Peyer's patch (tissue), 4 donors: Measurements from ENCODE around the gene MED15. TPM values are rescaled to one million over a fixed set of nuclear protein-coding genes. Genes with fewer than 3 reads are reported as not detected.

Source experiments
- DNase-seq, 3 donors: peaks; one replicate each; pipeline ENCODE4 v3.0.0-alpha.2; 2017 to 2019
- H3K27ac ChIP-seq, 4 donors: fragments of 200-600 bp; sonication (generic); one replicate each; pipeline ENCODE4 v1.5.1; 2016 to 2019
- H3K27me3 ChIP-seq, 2 donors: fragments of 200-600 bp; sonication (generic); one replicate each; pipeline ENCODE4 v1.5.1; 2019
- H3K36me3 ChIP-seq, 3 donors: fragments of 200-600 bp; sonication (generic); one replicate each; pipeline ENCODE4 v1.5.1; 2016 to 2019
- H3K4me1 ChIP-seq, 4 donors: fragments of 200-600 bp; sonication (generic); one replicate each; pipeline ENCODE4 v1.5.1; 2016 to 2019
- H3K4me3 ChIP-seq, 4 donors: fragments of 200-600 bp; sonication (generic); 1 replicate in 3 of 4; 2 replicates in 1 of 4; pipeline ENCODE4 v1.5.1; 2016 to 2019; ENCODE audit warnings: mild to moderate bottlenecking in 1 of 4
- H3K9me3 ChIP-seq, 4 donors: fragments of 200-600 bp; sonication (generic); one replicate each; pipeline ENCODE4 v1.5.1; 2016 to 2019; ENCODE audit warnings: mild to moderate bottlenecking in 1 of 4
- CTCF ChIP-seq, 6 experiments: fragments of 450-650 bp in 4 of 6; fragments of 200-600 bp in 2 of 6; sonication (generic) in 1 of 6; IDR thresholded peaks; one replicate each; pipeline ENCODE4 v1.5.1; 2017 to 2019; ENCODE audit warnings: antibody characterized with exemption in 6 of 6, mild to moderate bottlenecking in 3 of 6, moderate library complexity in 1 of 6
- POLR2A ChIP-seq, 2 donors: fragments of 450-650 bp; IDR thresholded peaks; one replicate each; pipeline ENCODE4 v1.5.1; 2017; ENCODE audit warnings: antibody characterized with exemption in 2 of 2, mild to moderate bottlenecking in 2 of 2, moderate library complexity in 2 of 2
- total RNA-seq, 4 donors: library from RNA; depleted of rRNA; stranded (reverse); fragments of >200 nt; gene quantifications; one replicate each; pipeline ENCODE4 v1.1.0, GENCODE V29; 2016

MED15 gene
- total RNA-seq, 4 donors from 2014 or later: 115 to 215 (median 161) TPM

- no peak overlapping the region for H3K4me3 ChIP-seq
- DNase-seq: no peak
Observed at GRCh38 chr22:20488946-20489345, 18.5 kb upstream of the MED15 start.

GRCh38 chr22:20490183-20490940, 17.0 kb upstream of the MED15 start:
- no peaks in the 10 kb centered on the region for H3K27me3 ChIP-seq
- peaks cover 0 to 13% (median 6%) of the 10 kb centered on the region in 4 donors for H3K4me1 ChIP-seq
- no peaks in the 10 kb centered on the region for H3K9me3 ChIP-seq
- DNase-seq: no peak
- TF ChIP-seq POLR2A (IDR thresholded peaks at IDR 0.05) (no peak), CTCF (IDR thresholded peaks at IDR 0.05) (no peak)
- no peak overlapping the region for H3K4me3 ChIP-seq
- no peak overlapping the region for H3K27ac ChIP-seq
- H3K36me3 ChIP-seq: no peaks in the 10 kb centered on the region

More at GRCh38 chr22:20488946-20489345, 18.5 kb upstream of the MED15 start:
- peaks cover 0 to 3% (median 0%) of the 10 kb centered on the region in 4 donors for H3K4me1 ChIP-seq
- H3K9me3 ChIP-seq: no peaks in the 10 kb centered on the region
- no peaks in the 10 kb centered on the region for H3K27me3 ChIP-seq
- H3K27ac ChIP-seq: no peak overlapping the region
- no peak for TF ChIP-seq POLR2A (IDR thresholded peaks at IDR 0.05)
- TF ChIP-seq CTCF (IDR thresholded peaks at IDR 0.05): no peak
- no peaks in the 10 kb centered on the region for H3K36me3 ChIP-seq

GRCh38 chr22:20490941-20491307, 16.5 kb upstream of the MED15 start:
- H3K27me3 ChIP-seq: no peaks in the 10 kb centered on the region
- no peak for DNase-seq
- H3K27ac ChIP-seq: no peak overlapping the region
- H3K4me3 ChIP-seq: no peak overlapping the region
- H3K36me3 ChIP-seq: no peaks in the 10 kb centered on the region
- peaks cover 0 to 13% (median 6%) of the 10 kb centered on the region in 4 donors for H3K4me1 ChIP-seq
- TF ChIP-seq CTCF (IDR thresholded peaks at IDR 0.05) (no peak), POLR2A (IDR thresholded peaks at IDR 0.05) (no peak)
- no peaks in the 10 kb centered on the region for H3K9me3 ChIP-seq

GRCh38 chr22:20491346-20491745, 16.1 kb upstream of the MED15 start:
- Histone ChIP-seq H3K4me1 (peaks cover 0 to 13% (median 6%) of the 10 kb centered on the region in 4 donors), H3K27ac (no peak overlapping the region), H3K4me3 (no peak overlapping the region), H3K9me3 (no peaks in the 10 kb centered on the region), H3K27me3 (no peaks in the 10 kb centered on the region), H3K36me3 (no peaks in the 10 kb centered on the region)
- TF ChIP-seq POLR2A (IDR thresholded peaks at IDR 0.05): no peak
- no peak for TF ChIP-seq CTCF (IDR thresholded peaks at IDR 0.05)
- no peak for DNase-seq

GRCh38 chr22:20494978-20495860, 12.2 kb upstream of the MED15 start, which contains the start of gene KLHL22:
KLHL22 (minus strand) TSS chr22:20495795; CDS start chr22:20489211, 6,584 bp downstream.
- Histone ChIP-seq H3K27ac (peak within 1 kb of the TSS; percentile 86 to 100 (median 93)), H3K27me3 (no peaks in the 10 kb centered on the region), H3K4me3 (peak within 1 kb of the TSS; percentile 70 to 93 (median 84)), H3K4me1 (peaks cover 4 to 28% (median 6%) of the 10 kb centered on the region in 4 donors), H3K9me3 (no peaks in the 10 kb centered on the region), H3K36me3 (no peaks in the 10 kb centered on the region)
- no peak for TF ChIP-seq POLR2A (IDR thresholded peaks at IDR 0.05)
- no peak for TF ChIP-seq CTCF (IDR thresholded peaks at IDR 0.05)
- DNase-seq: peak; percentile 52 to 68 (median 66)
